Small intestine (tissue), 7 donors: ENCODE data around the gene IGLL5. TPM values are rescaled to one million over a fixed set of nuclear protein-coding genes. Genes with fewer than 3 reads are reported as not detected.
A peak's percentile ranks its signal among the peaks of the same experiment; 100 is the strongest.

Experiments
- DNase-seq, 2 donors: peaks; one replicate each; pipeline versions ENCODE4 v3.0.0 to v3.0.0-alpha.2; 2013
- FAIRE-seq: peaks from 2 replicates; lab custom pipeline; 2012; peaks lifted over from hg19 to GRCh38; lab: Jason Lieb, UNC
- H3K27ac ChIP-seq, 3 donors: one replicate each; pipeline ENCODE4 v1.5.1; 2013; ENCODE audit warnings: low read length in 2 of 3, mild to moderate bottlenecking in 2 of 3, control low read depth in 1 of 3, inconsistent platforms in 1 of 3, low read depth in 1 of 3, moderate library complexity in 1 of 3
- H3K27me3 ChIP-seq, 3 donors: one replicate each; pipeline ENCODE4 v1.6.1; 2013; ENCODE audit warnings: low read length in 3 of 3, inconsistent platforms in 1 of 3; ENCODE audit not compliant: control insufficient read depth in 3 of 3, insufficient read depth in 3 of 3
- H3K36me3 ChIP-seq, 3 donors: one replicate each; pipeline ENCODE4 v1.6.1; 2013; ENCODE audit warnings: low read length in 3 of 3, inconsistent platforms in 1 of 3, low read depth in 1 of 3, mild to moderate bottlenecking in 1 of 3, moderate library complexity in 1 of 3; ENCODE audit not compliant: control insufficient read depth in 3 of 3, insufficient read depth in 2 of 3
- H3K4me1 ChIP-seq, 3 donors: one replicate each; pipeline ENCODE4 v1.6.1; 2013; ENCODE audit warnings: low read length in 2 of 3, inconsistent platforms in 1 of 3, low read depth in 1 of 3, mild to moderate bottlenecking in 1 of 3, moderate library complexity in 1 of 3; ENCODE audit not compliant: control insufficient read depth in 3 of 3, insufficient read depth in 2 of 3
- H3K4me3 ChIP-seq, 3 donors: one replicate each; pipeline ENCODE4 v1.5.1; 2013; ENCODE audit warnings: low read length in 3 of 3, control low read depth in 1 of 3, inconsistent platforms in 1 of 3, low read depth in 1 of 3, mild to moderate bottlenecking in 1 of 3, moderate library complexity in 1 of 3
- H3K9me3 ChIP-seq, 2 donors: one replicate each; pipeline ENCODE4 v1.6.1; 2013; ENCODE audit warnings: low read depth in 1 of 2, low read length in 1 of 2; ENCODE audit not compliant: control insufficient read depth in 2 of 2, insufficient read depth in 1 of 2
- WGBS, 3 donors: extraction: QIAGEN DNeasy Blood & Tissue Kit; methylation state at CpG; one replicate each; pipeline ENCODE4 v1.1.7; 2013; 5-methylcytosine and 5-hydroxymethylcytosine counted together
- polyA plus RNA-seq, 4 donors: library from polyadenylated mRNA; stranded (reverse) in 3 of 4; unstranded in 1 of 4; fragments of 200-250 nt in 3 of 4; fragments of 120-200 nt in 1 of 4; gene quantifications; one replicate each; pipeline versions ENCODE4 v1.2.1 to v1.2.3, GENCODE V29; 2013
- donor health status: healthy with polysubstance abuse.
- donor health status: control.
- donor health status: control.
- donor health status: Bipolar disorder and iron deficiency.
- donor health status: healthy.

The IGLL5 gene
- polyA plus RNA-seq, 4 donors, result 0.34 to 215 (median 15.1) TPM

DNA sequence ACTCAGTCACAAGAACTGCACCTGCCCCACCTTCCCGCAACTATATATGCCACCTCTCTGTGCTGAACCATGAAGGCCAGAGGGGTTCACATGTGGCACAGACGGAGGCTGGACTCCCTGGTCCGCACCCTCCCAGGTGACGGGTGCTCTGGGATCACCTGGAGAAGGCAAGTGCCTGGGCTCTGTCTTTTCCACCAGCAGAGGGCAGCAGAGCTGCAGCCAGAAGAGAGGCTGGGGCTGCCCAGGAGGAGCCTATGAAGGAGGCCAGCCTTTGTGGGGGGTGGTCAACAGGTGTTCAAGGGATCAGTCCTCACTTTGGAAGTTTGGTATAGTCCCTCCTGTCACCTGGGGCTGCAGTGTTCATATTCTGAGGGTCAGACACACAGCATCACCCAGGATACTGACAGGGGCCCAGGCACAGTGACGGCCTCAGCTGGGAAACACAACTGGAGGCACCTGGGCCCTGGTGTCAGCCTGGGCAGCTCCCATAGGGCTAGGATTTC is 39.2 kb upstream of the IGLL5 start:
- Histone ChIP-seq H3K4me3 (no peak overlapping the region), H3K36me3 (no peaks in the 10 kb centered on the region), H3K4me1 (no peaks in the 10 kb centered on the region), H3K27me3 (no peaks in the 10 kb centered on the region), H3K27ac (no peak overlapping the region), H3K9me3 (no peaks in the 10 kb centered on the region)
- 24 to 28% (median 25%) methylated on average over 5 of the region's 5 CpGs for WGBS, 3 donors
- peak; percentile 76 to 79 for DNase-seq
- FAIRE-seq, result no peak

DNA sequence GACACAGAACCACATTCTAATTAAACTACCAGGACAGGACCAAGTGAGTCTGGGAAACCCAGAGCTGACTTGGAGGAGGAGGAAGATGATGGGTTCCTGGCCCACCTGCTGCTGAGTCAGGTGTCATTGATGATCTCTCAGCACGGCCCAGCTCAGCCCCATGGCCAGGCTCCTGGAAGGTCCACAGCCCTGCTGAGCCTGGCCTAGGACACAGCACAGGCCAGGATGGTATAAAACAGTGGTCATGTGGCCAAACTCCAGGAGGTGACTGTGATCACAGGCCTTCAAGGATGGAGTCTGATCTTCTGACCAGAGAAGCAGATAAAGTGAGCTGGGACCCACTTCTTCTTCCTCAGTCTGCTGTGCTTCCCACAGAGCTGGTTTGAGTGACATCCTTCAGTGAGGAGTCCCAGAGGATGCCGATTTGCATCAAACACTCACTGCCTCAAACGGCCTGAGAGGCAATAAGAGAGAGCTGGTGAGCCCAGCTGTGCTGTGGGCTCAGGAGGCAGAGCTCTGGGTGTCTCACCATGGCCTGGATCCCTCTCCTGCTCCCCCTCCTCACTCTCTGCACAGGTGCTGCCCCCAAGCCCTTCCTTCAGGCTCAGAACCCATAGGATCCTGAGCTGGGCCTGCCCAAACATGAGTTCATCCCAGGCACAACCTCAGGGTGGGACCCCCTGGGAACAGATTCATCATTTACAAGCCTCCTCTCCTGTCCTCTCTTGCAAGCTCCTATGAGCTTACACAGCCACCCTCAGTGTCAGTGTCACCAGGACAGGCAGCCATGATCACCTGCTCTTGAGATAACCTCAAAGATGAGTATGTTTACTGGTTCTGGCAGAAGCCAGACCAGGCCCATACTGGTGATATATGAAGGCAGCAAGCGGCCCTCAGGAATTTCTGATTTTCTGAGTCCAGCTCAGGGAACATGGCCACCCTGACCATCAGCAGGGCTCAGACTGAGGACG is 37.7 kb upstream of the IGLL5 start:
- H3K27ac ChIP-seq, result no peak overlapping the region
- FAIRE-seq (no peak), DNase-seq (no peak)
- 73 to 81% (median 77%) methylated on average over 5 of the region's 5 CpGs for WGBS, 3 donors
- H3K36me3 ChIP-seq, result no peaks in the 10 kb centered on the region
- H3K4me3 ChIP-seq, result no peak overlapping the region
- H3K27me3 ChIP-seq, result no peaks in the 10 kb centered on the region
- H3K9me3 ChIP-seq, result no peaks in the 10 kb centered on the region
- H3K4me1 ChIP-seq, result no peaks in the 10 kb centered on the region

GRCh38 chr22:22851969-22852368 is 35.6 kb upstream of the IGLL5 start:
- no peak for DNase-seq
- Histone ChIP-seq H3K4me1 (no peaks in the 10 kb centered on the region), H3K36me3 (no peaks in the 10 kb centered on the region), H3K27me3 (no peaks in the 10 kb centered on the region), H3K9me3 (no peaks in the 10 kb centered on the region), H3K4me3 (no peak overlapping the region), H3K27ac (no peak overlapping the region)
- FAIRE-seq, result no peak
- 84 to 97% (median 90%) methylated on average over 5 of the region's 5 CpGs for WGBS, 3 donors

GRCh38 chr22:22853713-22854112 is 33.9 kb upstream of the IGLL5 start:
- H3K9me3 ChIP-seq, result no peaks in the 10 kb centered on the region
- no peaks in the 10 kb centered on the region for H3K36me3 ChIP-seq
- DNase-seq (no peak), FAIRE-seq (no peak)
- H3K4me1 ChIP-seq, result no peaks in the 10 kb centered on the region
- H3K4me3 ChIP-seq, result no peak overlapping the region
- H3K27ac ChIP-seq, result no peak overlapping the region
- H3K27me3 ChIP-seq, result no peaks in the 10 kb centered on the region
- 64 to 66% (median 65%) methylated on average over 2 of the region's 2 CpGs for WGBS, 3 donors

- FAIRE-seq (no peak), DNase-seq (no peak)
- H3K27me3 ChIP-seq, result no peaks in the 10 kb centered on the region
- no peaks in the 10 kb centered on the region for H3K36me3 ChIP-seq
- 86 to 88% (median 87%) methylated on average over 8 of the region's 8 CpGs for WGBS, 3 donors
- no peaks in the 10 kb centered on the region for H3K9me3 ChIP-seq
- no peaks in the 10 kb centered on the region for H3K4me1 ChIP-seq
- H3K27ac ChIP-seq, result no peak overlapping the region
- no peak overlapping the region for H3K4me3 ChIP-seq
These were observed 33.1 kb upstream of the IGLL5 start for GRCh38 chr22:22854466-22854865.

DNA sequence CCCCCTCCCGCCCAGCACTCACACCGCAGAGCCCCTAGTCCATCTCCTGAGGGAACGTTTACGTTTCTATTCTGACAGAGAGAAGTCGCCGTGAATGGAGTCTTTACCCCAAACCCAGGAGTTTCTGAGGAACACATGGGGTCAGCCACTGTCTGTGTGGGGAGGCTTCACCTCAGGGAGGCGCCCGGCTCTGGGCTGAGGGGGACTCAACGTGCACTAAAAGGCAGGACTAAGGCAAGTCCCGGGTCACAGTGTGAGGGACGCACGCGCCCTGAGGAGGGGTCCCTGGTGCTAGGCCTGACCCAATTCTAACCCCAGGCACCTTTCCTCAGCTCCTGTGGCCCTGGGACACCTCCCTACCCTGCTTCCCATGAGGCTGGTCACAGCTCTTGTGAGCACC is 32.5 kb upstream of the IGLL5 start:
- no peaks in the 10 kb centered on the region for H3K4me1 ChIP-seq
- no peak overlapping the region for H3K4me3 ChIP-seq
- FAIRE-seq (no peak), DNase-seq (no peak)
- H3K27me3 ChIP-seq, result no peaks in the 10 kb centered on the region
- H3K27ac ChIP-seq, result no peak overlapping the region
- H3K36me3 ChIP-seq, result no peaks in the 10 kb centered on the region
- no peaks in the 10 kb centered on the region for H3K9me3 ChIP-seq
- WGBS, 3 donors, result 80 to 82% (median 80%) methylated on average over 13 of the region's 13 CpGs

- Histone ChIP-seq H3K4me3 (no peak overlapping the region), H3K4me1 (no peaks in the 10 kb centered on the region), H3K27ac (no peak overlapping the region), H3K9me3 (no peaks in the 10 kb centered on the region), H3K27me3 (no peaks in the 10 kb centered on the region), H3K36me3 (no peaks in the 10 kb centered on the region)
- DNase-seq, result peak; percentile 8 to 21
- no peak for FAIRE-seq
- 65 to 72% (median 67%) methylated on average over 5 of the region's 5 CpGs for WGBS, 3 donors
These were observed 31.9 kb upstream of the IGLL5 start for GRCh38 chr22:22855617-22856308.

DNA sequence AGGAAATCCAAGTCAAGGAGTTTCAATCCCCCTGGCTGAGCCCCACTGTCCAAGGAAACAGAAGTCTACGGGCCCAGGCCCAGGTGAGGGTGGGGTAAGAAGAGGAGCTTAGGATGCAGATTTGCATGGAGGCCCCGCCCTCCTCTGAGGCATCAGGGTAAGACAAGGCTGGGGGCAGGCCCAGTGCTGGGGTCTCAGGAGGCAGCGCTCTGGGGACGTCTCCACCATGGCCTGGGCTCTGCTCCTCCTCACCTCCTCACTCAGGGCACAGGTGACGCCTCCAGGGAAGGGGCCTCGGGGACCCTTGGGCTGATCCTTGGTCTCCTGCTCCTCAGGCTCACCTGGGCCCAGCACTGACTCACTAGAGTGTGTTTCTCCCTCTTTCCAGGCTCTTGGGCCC is 31.3 kb upstream of the IGLL5 start:
- WGBS, 3 donors, result 89 to 90% (median 90%) methylated on average over 6 of the region's 6 CpGs
- H3K9me3 ChIP-seq, result no peaks in the 10 kb centered on the region
- H3K27me3 ChIP-seq, result no peaks in the 10 kb centered on the region
- no peaks in the 10 kb centered on the region for H3K4me1 ChIP-seq
- no peak for FAIRE-seq
- no peak overlapping the region for H3K4me3 ChIP-seq
- DNase-seq, result no peak
- H3K36me3 ChIP-seq, result no peaks in the 10 kb centered on the region
- H3K27ac ChIP-seq, result no peak overlapping the region
